ENCODE results near the gene VWA2. TPM values are rescaled to one million over a fixed set of nuclear protein-coding genes. Genes with fewer than 3 reads are reported as not detected.

VWA2 gene
- total and polyA plus RNA-seq, 2 donors (not counting 3 experiments of a cell fraction or from before 2014, with no cell fraction given), result not detected

GRCh38 chr10:114278884-114279191, 39.8 kb downstream of the VWA2 start:
- CTCF ChIA-PET, result no interaction called here
- H3K4me2 ChIP-seq (ENCODE audit: insufficient read depth, low read length), result no peak overlapping the region
- BruUV-seq (replicated peaks), result no TSS peak
- H3K9ac ChIP-seq (replicated peaks; ENCODE audit: extremely low read depth, insufficient read depth, low read length), result no peak overlapping the region
- H3K79me2 ChIP-seq (ENCODE audit: control insufficient read depth, insufficient read depth, low read length), result no peaks in the 10 kb centered on the region
- H3K9me1 ChIP-seq (replicated peaks; ENCODE audit: control insufficient read depth, extremely low read depth, insufficient read depth, low read length), result no peaks in the 10 kb centered on the region
- no peaks in the 10 kb centered on the region for H3K4me1 ChIP-seq (ENCODE audit: control insufficient read depth, extremely low read depth, insufficient read depth, low read length)
- H3K4me3 ChIP-seq (replicated peaks in 1 of 3; ENCODE audit: insufficient read depth in 1 of 3, low read depth in 1 of 3, low read length in 3 of 3), result no peak overlapping the region
- H2AFZ ChIP-seq (ENCODE audit: low read depth, low read length), result no peak overlapping the region
- no peaks in the 10 kb centered on the region for H3K9me3 ChIP-seq (replicated peaks; ENCODE audit: control insufficient read depth, insufficient read depth, low read length)
- FAIRE-seq (no peak), DNase-seq (ENCODE audit: low read depth, low spot score) (no peak)
- intact Hi-C loops (cut with micrococcal nuclease), result no loop called here
- TF ChIP-seq MAX (IDR thresholded peaks at IDR 0.05; ENCODE audit: insufficient read depth, insufficient read length), result no peak
- TF ChIP-seq FOS (IDR thresholded peaks at IDR 0.05; ENCODE audit: borderline replicate concordance, insufficient read depth, low read length), result no peak
- TF ChIP-seq EZH2 (IDR thresholded peaks at IDR 0.05; ENCODE audit: borderline replicate concordance, low read depth, low read length, severe bottlenecking), result no peak
- TF ChIP-seq MYC (IDR thresholded peaks at IDR 0.05; ENCODE audit: low read depth, low read length), result no peak
- TF ChIP-seq POLR2AphosphoS5 (IDR thresholded peaks at IDR 0.05; ENCODE audit: insufficient read depth, low read depth, low read length), result no peak
- TF ChIP-seq JUN (IDR thresholded peaks at IDR 0.05; ENCODE audit: borderline replicate concordance, insufficient read depth, insufficient read length, low read depth), result no peak
- TF ChIP-seq POLR2A (IDR thresholded peaks at IDR 0.05; ENCODE audit: low read depth, low read length), result no peak
- TF ChIP-seq GATA2 (IDR thresholded peaks at IDR 0.05; ENCODE audit: insufficient read depth, insufficient read length, low read depth, low read length), result no peak
- TF ChIP-seq CTCF (IDR thresholded peaks at IDR 0.05; ENCODE audit: extremely low read depth in 1 of 2, insufficient read depth in 1 of 2, low read depth in 1 of 2, low read length in 2 of 2), result no peak
- no peaks in the 10 kb centered on the region for H4K20me1 ChIP-seq (replicated peaks; ENCODE audit: control insufficient read depth, extremely low read depth, insufficient read depth, low read length)
- dilution Hi-C loops (cut with MboI; ENCODE audit: extremely low pct_ligation_motif_present, low sequenced_read_pairs), result no loop called here
- POLR2A ChIA-PET, result no interaction called here
- H3K27ac ChIP-seq (ENCODE audit: insufficient read depth, low read depth, low read length), result no peak overlapping the region
- peaks cover 0 to 3% of the 10 kb centered on the region in 2 experiments for H3K27me3 ChIP-seq (ENCODE audit: control insufficient read depth in 2 of 2, insufficient read depth in 2 of 2, low read length in 2 of 2)
- no peaks in the 10 kb centered on the region for H3K36me3 ChIP-seq (ENCODE audit: control insufficient read depth in 2 of 2, extremely low read depth in 1 of 2, insufficient read depth in 2 of 2, low read length in 2 of 2)
